ENCODE data around the gene AOC1.
"Not testable (repeated sequence)": the region's sequence is repeated elsewhere in the genome, so short reads cannot be mapped to it uniquely, and the experiment has no call there.

The AOC1 gene, protein sequence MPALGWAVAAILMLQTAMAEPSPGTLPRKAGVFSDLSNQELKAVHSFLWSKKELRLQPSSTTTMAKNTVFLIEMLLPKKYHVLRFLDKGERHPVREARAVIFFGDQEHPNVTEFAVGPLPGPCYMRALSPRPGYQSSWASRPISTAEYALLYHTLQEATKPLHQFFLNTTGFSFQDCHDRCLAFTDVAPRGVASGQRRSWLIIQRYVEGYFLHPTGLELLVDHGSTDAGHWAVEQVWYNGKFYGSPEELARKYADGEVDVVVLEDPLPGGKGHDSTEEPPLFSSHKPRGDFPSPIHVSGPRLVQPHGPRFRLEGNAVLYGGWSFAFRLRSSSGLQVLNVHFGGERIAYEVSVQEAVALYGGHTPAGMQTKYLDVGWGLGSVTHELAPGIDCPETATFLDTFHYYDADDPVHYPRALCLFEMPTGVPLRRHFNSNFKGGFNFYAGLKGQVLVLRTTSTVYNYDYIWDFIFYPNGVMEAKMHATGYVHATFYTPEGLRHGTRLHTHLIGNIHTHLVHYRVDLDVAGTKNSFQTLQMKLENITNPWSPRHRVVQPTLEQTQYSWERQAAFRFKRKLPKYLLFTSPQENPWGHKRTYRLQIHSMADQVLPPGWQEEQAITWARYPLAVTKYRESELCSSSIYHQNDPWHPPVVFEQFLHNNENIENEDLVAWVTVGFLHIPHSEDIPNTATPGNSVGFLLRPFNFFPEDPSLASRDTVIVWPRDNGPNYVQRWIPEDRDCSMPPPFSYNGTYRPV

DNA sequence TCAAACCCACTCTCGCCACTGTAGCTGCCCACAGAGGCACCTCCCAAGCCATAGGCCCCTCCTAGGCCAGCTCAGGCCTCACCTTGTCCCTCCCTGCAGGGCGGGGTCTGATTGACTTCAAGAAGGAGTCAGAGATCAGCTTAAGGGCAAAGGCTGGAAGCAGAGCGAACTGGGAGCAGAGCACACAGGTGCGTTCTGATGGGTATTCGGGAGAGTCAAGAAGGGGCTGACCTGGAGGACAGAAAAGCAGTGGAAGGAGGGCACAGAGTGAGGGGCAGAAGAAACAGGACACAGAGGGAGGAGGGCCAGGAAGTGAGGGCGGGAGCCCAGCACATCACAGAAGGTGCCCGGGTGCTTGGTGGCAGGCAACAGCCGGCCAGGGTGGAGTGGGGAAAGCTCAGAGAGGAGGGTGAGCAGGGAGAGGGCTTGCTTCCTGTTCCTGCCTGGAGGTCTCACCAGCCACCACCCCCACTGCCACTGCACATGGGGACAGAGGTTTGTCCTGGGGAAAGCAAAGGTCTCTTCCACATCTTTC is at the start of gene AOC1:
Gene AOC1, plus strand, starts transcription at position 147 of the 535 bp plus-strand sequence. CDS start 3,954 bp downstream, outside the sequence.
- no peak for DNase-seq

DNA sequence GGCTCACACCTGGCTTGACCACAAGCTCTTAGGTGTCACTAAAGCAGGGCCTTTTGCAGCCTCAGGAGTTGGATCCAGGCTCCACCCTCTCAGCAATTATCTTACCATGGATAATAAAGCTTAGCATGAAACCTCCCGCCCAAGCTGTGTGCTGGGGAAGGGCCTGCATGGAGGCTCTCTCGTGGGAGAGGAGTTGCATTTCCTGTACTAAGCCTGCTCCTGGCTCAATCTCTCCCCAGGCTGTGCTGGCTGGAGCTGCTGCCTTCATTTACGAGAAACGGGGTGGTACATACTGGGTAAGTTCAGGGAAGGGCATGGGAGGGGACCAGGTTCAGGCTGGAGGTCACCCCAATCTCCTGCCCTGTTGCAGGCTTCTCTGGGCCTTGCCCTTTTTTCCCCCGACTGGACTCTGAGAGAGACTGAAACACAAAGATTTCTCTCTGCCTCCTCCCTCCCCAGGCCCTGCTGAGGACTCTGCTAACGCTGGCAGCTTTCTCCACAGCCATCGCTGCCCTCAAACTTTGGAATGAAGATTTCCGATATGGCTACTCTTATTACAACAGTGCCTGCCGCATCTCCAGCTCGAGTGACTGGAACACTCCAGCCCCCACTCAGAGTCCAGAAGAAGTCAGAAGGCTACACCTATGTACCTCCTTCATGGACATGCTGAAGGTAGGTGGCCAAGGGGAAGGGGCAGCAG is 49.0 kb upstream of the AOC1 start:
- no peak for DNase-seq

DNA sequence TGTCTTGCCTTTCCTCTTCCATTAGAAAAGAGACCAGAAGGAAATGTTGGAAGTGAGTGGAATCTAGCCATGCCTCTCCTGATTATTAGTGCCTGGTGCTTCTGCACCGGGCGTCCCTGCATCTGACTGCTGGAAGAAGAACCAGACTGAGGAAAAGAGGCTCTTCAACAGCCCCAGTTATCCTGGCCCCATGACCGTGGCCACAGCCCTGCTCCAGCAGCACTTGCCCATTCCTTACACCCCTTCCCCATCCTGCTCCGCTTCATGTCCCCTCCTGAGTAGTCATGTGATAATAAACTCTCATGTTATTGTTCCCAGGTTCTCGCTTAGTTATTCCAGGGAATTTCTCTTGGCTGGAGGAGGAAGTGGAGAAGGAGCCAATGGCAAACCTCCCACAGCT is 47.5 kb upstream of the AOC1 start:
- no peak for DNase-seq

DNA sequence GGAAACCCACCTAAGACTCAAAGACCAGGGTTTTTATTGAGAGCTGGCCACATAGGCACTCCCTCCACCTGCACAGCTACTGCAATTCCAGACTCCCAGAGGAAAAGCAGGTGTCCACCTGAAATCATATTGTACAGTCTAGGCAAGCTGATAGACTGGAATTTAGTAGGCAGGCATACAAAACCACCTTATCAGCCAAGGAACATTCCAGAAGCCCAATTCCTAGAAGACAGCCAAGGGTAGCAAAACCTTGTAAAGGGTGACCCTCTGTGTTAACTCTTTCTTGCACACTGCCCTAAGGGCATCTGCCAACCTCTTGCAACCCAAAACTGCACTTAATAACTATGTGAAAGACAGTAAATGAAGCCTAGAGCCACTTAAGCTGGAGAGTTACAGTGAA is 46.5 kb upstream of the AOC1 start:
- DNase-seq = no peak

DNA sequence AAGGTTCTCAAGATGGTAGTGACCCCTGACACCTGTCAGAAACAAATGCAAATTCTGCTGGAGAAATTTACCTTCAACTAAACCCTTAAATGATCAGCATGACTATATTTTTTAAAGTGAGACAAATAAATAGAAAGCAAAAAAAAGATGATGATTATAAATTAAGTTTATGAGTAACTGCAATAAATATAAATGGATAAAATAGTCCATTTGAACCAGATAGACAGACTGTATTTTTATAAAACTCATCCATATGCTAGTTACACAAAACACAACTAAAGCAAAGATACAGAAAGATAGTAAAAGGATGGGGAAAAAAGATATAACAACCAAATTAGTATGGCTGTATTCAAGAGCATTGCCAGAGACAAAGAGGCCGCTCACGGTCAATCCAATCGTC is 45.9 kb upstream of the AOC1 start:
- DNase-seq = no peak

DNA sequence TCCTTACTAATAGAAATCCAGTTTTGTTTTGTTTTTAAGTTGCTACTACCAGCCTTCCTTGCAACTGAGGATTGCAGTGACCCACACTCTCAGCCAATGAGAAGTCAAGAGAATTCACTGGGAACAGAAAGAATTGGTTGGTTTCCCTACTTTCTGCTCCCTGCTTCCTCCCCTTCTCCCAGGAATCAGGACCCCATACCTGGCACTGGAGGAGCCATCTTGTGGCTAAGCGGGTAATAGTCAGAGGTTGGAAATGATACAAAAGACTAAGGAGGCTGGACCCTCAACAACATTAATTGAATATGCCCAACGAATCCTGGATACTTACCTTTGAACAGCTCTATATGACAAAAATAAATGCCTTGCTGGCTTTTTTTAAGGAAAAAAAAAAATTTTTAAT is 45.5 kb upstream of the AOC1 start:
- no peak for DNase-seq

DNA sequence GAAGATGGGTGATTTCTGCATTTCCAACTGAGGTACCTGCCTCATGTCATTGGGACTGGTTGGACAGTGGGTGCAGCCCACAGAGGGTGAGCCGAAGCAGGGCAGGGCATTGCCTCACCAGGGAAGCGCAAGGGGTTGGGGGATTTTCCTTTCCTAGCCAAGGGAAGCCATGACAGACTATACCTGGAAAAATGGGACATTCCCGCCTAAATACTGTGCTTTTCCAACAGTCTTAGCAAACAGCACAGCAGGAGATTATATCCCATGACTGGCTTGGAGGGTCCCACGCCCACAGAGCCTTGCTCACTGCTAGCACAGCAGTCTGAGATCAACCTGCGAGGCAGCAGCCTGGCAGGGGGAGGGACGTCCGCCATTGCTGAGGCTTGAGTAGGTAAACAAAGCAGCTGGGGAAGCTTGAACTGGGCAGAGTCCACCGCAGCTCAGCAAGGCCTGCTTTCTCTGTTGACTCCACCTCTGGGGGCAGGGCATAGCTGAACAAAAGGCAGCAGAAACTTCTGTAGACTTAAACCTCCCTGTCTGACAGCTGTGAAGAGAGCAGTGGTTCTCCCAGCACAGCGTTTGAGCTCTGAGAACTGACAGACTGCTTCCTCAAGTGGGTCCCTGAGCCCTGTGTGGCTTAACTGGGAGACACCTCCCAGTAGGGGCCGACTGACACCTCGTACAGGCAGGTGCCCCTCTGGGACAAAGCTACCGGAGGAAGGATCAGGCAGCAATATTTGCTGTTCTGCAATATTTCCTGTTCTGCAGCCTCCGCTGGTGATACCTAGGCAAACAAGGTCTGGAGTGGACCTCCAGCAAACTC is 44.5 kb upstream of the AOC1 start:
- DNase-seq = not testable (repeated sequence)

DNA sequence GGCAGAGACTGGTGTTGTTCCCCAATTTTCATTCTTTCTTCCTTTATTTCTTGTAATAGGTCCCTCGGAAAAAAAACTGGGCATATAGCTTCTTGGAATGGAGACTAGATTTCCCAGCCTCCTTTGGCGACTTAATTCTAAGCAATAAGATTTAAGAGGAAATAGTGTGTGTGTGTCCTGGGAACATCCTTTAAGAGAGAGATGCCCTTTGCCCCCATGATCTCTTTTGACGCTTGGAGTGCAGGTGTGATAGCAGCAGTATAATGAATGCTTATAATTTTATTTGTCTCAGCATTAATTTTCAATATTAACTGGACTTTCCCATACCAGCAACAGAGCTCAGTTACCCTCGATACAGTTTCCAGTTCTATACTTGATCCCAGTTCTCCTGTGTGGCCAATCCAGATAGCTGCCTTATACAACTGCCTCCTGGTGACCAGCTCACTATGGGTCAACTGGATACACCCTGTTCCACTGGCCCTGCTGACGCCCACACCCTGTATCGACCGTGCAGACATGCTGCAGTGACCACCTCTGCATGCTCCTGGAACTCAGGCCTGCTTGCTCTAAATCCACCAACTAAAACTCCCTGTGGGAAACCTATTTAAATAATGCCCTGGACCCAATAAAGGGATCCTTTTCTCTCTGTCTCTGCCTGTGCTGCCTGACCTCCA is 37.9 kb upstream of the AOC1 start:
- DNase-seq = no peak

DNA sequence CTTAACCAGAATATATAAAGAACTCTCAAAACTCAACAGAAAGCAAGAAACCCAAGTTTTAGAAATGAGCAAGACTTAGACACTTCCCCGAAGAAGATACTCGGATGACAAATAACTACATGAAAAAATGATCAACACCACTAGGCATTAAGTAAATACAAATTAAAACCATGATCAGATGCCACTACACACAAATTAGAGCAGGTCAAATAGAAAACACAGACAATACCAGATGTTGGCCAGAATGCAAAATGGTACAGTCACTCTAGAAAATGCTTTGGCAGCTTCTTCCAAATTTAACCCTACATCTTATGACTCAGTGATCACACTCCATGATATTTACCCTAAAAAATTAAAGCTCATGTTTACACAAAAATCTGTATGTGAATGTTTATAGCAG is 33.3 kb upstream of the AOC1 start:
- DNase-seq = no peak

DNA sequence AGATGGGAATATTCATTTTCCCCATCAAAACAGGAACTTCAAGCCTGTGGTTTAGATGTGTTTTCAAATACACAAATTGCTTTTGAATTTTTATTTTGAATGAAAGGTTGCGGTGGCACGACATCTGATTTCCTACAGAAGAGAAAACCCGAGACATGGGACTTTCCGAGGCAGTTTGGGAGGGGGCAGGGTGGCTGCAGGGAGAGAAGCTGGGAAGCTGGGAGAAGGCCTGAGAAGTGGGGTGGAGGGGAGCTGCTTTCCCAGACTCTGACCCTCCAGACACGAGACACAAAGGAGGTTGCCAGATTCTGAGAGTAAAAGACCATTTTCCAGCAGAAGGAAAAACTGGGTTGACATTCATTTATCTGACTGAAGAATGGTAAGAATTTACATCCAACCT is 32.2 kb upstream of the AOC1 start:
- no peak for DNase-seq

DNA sequence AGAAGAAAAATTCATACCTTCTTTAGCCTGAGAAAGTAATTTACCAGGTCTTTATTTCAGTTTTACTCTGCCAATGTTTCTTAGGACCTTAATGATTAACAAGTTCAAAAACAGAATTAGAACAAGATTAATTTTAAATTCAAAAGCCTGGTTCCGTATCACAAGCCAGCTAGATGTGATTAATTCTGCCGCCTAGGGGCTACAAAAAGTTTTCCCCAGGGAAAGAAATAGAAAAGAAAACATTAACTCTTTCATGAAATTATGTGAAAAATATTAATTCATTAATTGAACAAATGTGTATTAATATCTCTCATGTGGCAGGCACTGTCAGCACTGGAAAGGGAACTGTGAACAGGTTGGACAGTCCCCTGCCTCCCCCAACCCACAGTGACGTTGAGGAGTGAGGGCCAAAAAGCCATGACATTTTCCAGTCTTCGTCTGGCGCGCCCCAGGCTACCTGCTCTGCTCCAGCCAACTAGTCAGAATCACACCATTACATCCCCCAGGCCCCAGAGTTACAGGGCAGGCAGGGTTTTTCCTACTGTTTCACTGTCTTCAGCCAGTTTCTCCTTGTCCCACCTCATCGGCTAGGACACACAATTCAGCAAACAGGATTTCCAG is 31.6 kb upstream of the AOC1 start:
- no peak for DNase-seq

DNA sequence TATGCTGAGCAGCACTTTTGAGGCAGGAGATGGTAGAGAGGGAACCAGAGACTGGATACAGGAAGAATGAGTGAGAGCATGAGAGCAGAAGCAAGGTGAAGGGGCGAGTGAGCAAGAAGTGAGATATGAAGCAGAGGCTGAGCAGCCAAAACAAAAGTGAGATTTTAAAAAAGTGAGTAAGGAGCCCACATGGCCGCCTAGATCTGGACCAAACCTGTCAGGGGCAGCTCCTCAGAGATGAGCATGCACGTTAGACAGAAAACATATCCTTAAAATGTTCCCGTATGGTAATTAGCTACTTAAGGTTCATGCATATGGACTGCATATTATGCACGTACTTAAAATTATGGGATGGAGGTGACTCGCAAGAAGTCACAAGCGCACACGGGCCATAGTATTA is 29.3 kb upstream of the AOC1 start:
- DNase-seq = no peak

DNA sequence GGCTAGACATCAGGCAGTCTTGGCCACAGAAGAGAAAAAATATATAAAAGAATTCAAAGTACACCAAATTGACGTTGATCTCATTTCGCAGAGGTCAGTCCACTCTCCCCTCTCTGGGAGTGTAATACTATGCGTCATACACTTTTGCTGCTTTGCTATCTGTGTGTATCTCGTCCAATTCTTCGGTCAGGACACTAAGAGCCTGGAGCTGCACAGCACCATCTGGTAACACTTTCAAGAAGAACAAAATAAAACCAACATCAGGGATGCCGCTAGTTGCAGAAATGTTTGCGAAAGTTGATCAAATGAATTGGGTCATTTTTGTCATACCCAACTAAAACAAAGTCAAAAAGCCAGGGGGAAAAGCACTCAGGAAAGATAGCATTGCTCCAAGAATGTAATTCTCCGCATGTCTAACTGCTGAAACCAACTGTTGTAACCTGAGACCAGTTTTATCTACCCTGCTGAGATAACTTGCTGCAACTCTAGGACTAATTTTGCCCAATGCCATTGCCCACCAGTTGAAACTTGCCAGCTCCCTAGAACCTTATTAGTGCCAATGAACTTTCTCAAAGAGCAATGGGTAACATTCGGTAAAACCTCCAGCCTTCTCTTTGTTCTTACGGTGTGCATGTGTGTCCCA is 28.7 kb upstream of the AOC1 start:
- DNase-seq = no peak

DNA sequence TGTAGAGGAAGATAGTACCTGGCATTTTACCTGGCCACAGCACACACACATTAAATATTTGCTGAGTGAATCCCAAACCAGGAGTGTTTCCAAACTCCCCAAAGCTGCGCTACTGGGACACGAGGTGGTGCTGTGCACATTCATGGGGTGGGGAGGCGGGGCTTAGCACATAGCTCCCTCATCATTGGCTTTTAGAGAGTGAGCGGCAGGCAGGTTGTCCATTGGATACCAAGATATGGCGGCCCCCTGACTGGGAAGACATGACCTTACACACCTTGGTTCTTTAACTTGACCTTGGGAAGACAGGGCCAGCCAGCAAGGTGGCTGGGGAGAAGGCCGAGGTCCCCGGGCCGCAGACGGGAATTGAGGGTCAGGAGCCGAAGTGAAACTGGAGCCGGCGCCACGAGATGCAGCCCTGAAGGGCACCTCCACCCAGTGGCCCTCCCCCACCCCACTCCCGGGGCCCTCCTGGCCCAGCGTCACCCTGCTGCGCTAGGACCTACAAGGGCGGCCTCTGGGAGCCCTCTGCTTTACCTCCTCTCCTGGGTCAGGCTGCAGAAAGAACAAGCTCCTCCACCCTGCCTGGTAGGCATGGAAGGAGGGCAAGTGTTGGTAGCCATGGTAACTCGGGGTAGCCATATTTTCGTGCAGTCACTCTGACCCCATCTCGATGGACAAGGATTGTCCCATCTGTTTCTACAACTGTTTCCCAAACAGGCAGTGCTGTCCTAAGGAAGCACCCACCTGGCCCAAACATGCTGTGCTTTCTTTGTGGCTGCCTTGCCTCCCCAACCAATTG is 27.7 kb upstream of the AOC1 start:
- no peak for DNase-seq

DNA sequence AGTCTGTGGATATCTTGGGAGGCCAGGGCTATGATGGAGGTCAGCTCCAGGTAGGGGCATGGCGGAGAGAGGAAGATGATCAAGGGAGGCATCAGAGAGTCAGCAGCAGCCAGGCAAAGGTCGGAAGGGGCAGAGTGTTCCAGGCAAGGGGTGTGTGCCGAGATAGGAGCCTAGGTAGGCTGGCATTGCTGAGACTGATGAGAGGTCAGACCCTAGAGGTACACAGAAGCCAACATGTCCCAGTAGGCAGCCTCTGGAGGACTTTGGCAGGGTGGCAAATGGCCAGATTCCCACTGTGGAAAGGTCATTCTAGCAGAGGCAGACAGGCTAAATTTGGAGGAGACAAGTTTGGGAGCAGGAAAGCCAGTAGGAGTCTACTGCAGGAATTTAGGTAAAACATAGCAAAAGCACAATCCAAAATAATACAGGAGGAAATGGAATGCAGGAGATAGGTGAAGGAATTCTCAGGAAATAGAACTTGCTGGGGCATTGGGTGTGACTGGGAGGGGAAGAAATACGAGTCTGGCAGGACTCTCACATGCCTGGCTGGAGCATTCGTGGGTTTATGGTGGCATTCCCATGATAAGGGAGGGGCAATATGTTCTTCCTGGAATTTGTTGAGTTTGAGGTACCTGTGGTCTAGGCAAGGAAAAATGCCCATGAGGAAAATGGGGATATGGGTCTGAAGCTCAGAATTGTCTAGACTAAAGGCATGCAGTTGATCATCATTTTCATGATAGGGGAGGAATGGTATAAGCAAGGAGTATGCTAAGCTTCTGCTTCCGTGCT is 26.1 kb upstream of the AOC1 start:
- no peak for DNase-seq

DNA sequence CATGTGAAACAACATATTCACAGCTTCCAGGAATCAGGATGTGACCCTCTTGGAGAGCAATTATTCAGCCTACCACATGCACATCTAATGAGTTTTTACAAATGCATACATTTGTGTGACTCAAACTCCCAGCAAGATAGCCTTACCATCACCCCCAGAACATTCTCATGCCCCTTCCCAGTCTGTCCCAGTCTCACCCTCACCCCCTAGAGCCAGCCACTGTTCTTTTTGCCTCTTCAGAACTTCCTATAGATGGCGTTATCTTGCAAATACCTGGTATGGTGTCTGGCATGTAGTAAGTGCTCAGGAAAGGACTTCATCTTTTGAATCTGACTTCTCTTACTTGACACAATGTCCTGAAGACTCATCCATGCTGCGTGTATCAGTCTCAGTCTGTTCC is 23.9 kb upstream of the AOC1 start:
- no peak for DNase-seq

DNA sequence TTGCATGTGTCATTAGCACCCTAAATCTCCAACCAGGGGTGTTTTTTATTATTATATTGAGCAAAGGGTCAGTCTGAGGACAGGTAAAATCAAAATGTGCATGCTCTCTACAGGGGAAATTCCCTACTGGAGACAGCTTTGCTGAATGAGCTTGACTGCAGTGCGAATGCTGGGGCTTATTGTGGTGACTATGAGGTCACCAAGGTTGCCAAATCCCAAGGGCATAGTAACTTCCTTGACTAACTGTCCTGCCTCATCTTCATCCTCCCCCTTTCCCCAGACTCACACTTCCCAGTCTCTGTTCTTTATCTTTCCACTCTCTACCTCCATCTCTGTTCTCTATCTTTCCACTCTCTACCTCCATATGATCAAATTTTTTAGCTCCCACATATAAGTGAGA is 22.9 kb upstream of the AOC1 start:
- DNase-seq = no peak

DNA sequence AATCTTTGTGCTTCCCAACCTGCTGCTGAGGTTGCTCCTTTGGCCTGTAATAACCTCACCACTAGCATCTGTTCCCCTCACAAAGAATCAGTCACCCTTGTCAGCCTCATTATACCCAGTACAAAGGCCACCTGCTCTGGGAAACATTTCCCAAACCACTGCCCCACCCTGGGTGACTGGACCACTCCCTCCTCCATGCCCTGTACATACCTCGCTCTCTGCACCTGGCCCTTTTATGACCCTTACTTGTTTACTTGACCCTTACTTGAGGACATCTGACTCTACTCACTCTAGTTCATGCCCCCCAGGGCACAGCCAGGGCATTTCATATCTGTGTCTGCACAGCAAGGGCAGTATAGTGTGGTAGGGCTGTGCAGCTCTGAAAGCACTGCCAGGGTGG is 21.4 kb upstream of the AOC1 start:
- DNase-seq = no peak

DNA sequence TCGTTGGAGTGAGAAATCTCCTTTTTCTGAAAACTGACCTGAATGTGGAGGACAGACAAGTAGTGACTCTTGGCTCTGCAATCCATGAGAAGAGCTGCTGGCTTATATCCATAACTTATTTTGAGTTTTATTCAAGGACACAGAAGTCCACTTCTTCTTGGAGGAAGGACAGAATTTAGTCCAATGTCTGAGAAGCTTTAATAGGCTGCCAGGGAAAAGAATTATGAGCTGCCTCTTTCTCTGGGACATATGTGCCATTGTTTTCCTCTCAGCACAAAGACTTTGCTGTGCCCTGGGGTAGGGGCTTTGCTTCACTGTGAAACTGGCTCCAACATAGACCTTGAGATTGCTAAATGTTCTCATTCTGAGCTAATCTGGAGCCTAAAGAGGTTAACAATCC is 20.5 kb upstream of the AOC1 start:
- no peak for DNase-seq
